Mesothelial cell of epicardium (in vitro differentiated cells): Measurements from ENCODE around the gene HM13. TPM values are rescaled to one million over a fixed set of nuclear protein-coding genes. Genes with fewer than 3 reads are reported as not detected.
"Not testable (repeated sequence)": the region's sequence is repeated elsewhere in the genome, so short reads cannot be mapped to it uniquely, and the experiment has no call there.

Experiments
- DNase-seq, 2 experiments: peaks; one replicate each; pipeline ENCODE4 v3.0.0; 2021; ENCODE audit warnings: low spot score in 2 of 2; ENCODE audit not compliant: unreplicated experiment in 2 of 2
- H3K27ac Mint-ChIP-seq: 2 replicates; pipeline ENCODE4 v1.8.0; 2021; ENCODE audit warnings: mixed read lengths
- H3K27me3 Mint-ChIP-seq: 2 replicates; pipeline ENCODE4 v1.8.0; 2021; ENCODE audit warnings: low read depth, mixed read lengths
- H3K36me3 Mint-ChIP-seq: 2 replicates; pipeline ENCODE4 v1.8.0; 2021; ENCODE audit warnings: mixed read lengths
- H3K4me1 Mint-ChIP-seq: 2 replicates; pipeline ENCODE4 v1.8.0; 2021; ENCODE audit warnings: mixed read lengths
- H3K4me3 Mint-ChIP-seq: 2 replicates; pipeline ENCODE4 v1.8.0; 2021; ENCODE audit warnings: mild to moderate bottlenecking, moderate library complexity, mixed read lengths
- H3K9me3 Mint-ChIP-seq: 2 replicates; pipeline ENCODE4 v1.8.0; 2021; ENCODE audit warnings: mixed read lengths
- total RNA-seq: library from RNA; stranded (reverse); gene quantifications from 3 replicates; pipeline ENCODE4 v1.2.1, GENCODE V29; 2021
- TF ChIP-seq, protein P1 (sequence below): fragments of 200-600 bp; sonication (generic); IDR thresholded peaks from one replicate; pipeline ENCODE4 v1.5.0; 2021; ENCODE audit warnings: antibody characterized with exemption; ENCODE audit not compliant: unreplicated experiment

Gene HM13
- total RNA-seq, 1 donor from 2014 or later, result 140 TPM

DNA sequence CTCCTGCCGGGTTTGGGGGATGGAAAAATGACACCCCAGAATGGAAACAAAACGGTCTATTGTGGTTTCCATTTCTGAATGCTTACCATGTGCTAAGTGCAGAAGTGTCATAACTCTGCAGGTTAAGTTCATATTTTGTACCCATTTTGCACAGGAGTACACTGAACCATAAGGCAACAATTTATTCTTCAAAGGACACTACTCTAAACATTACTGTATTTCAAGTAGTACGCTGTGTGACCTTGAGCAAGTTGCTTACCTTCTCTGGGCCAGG lies 81.1 kb downstream of the HM13 start:
- Mint-ChIP-seq H3K27ac (peak overlapping the region; percentile 94), H3K4me1 (peaks cover 25% of the 10 kb centered on the region), H3K4me3 (no peak overlapping the region)

DNA sequence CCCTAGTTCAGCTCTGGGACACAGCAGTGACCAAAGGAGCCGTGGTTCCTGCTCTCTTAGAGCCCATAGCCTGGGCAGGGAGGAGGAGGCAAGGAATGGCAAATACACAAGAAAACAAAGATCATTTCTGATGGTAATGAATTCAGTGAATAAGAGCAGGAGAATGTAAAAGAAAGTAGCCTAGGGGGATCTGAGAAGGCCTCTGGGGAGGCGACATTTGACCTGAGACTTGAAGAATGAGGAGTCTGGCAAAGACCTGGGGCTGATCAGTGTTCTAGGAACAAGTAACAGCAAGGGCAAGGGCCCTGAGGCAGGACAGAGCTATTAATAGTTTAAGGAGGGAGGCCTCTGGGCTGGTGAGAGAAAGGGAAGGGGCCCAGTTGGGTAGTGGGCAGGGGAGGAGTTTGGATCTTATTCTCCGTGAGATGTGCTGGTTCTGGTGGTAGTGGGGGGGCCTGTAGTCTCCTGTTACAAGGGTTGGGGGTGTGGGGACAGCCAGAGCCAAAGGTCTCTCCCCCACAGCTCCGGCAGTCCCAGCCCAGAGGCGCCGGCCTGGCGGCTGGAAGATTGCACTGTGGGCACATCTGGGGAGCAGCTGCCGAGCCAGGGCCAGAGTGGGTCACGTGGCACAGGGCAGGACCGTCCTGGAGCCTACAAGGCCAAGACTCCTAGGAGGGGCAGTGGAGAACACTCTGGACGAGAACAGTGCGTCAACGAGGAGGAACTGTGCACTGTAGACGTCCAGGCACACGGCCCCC lies 81.6 kb downstream of the HM13 start:
- Mint-ChIP-seq H3K36me3 (no peaks in the 10 kb centered on the region), H3K27me3 (no peaks in the 10 kb centered on the region), H3K9me3 (no peaks in the 10 kb centered on the region), H3K4me1 (peaks cover 25% of the 10 kb centered on the region), H3K4me3 (no peak overlapping the region), H3K27ac (peak overlapping the region; percentile 94)
- peak in 1 of 2 experiments; percentile 55 for DNase-seq
- TF ChIP-seq, protein P1, sequence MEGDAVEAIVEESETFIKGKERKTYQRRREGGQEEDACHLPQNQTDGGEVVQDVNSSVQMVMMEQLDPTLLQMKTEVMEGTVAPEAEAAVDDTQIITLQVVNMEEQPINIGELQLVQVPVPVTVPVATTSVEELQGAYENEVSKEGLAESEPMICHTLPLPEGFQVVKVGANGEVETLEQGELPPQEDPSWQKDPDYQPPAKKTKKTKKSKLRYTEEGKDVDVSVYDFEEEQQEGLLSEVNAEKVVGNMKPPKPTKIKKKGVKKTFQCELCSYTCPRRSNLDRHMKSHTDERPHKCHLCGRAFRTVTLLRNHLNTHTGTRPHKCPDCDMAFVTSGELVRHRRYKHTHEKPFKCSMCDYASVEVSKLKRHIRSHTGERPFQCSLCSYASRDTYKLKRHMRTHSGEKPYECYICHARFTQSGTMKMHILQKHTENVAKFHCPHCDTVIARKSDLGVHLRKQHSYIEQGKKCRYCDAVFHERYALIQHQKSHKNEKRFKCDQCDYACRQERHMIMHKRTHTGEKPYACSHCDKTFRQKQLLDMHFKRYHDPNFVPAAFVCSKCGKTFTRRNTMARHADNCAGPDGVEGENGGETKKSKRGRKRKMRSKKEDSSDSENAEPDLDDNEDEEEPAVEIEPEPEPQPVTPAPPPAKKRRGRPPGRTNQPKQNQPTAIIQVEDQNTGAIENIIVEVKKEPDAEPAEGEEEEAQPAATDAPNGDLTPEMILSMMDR, result no peak

More for the DNA sequence above, 81.1 kb downstream of the HM13 start:
- no peaks in the 10 kb centered on the region for H3K36me3 Mint-ChIP-seq
- no peaks in the 10 kb centered on the region for H3K27me3 Mint-ChIP-seq
- no peaks in the 10 kb centered on the region for H3K9me3 Mint-ChIP-seq
- DNase-seq, result no peak
- TF ChIP-seq, protein P1, result no peak

DNA sequence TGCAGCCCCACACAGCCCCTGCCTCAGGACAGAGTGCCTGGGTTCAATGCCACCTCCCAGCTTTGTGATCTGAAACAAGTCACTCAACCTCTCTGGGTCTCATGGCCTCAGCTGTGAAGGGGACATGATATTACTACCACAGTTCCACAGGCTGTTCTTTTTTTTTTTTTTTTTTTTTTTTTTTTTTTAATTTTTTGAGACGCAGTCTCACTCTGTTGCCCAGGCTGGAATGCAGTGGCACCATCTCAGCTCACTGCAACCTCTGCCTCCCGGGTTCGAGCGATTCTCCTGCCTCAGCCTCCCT lies 82.1 kb downstream of the HM13 start:
- peak overlapping the region; percentile 94 for H3K27ac Mint-ChIP-seq
- H3K27me3 Mint-ChIP-seq, H3K36me3 Mint-ChIP-seq, H3K4me3 Mint-ChIP-seq, H3K9me3 Mint-ChIP-seq, DNase-seq: not testable (repeated sequence)
- peaks cover 25% of the 10 kb centered on the region for H3K4me1 Mint-ChIP-seq

DNA sequence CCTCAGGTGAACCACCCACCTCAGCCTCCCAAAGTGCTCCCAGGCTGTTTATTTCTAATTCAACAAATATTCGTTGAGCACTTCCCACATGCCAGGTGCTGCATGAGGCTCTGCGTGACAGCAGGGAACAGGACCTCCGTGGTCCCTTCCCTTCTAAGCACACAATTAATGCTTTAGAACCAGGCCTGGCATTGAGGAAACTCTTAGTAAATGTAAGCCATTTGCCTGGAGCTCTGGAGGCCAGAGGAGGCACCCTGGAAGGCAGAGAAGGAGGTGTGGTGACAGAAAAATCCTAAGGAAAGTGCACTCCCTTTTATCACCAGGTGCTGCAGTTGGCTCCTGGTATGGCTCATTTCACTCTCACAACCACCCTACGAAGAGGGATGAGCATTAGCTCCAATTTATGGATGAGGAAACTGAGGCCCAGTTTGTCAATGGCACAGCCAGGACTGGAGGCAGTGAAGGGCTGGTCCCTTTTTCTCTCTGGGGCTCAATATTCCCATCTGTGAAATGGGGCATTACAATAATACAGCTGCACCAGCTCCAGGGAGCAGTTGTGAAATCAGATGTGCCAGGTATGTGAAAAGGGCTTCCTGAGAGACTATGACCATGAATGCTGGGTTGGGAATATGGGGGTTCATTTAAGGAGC lies 82.7 kb downstream of the HM13 start:
- H3K9me3 Mint-ChIP-seq, result no peaks in the 10 kb centered on the region
- no peaks in the 10 kb centered on the region for H3K27me3 Mint-ChIP-seq
- no peak for DNase-seq
- H3K4me1 Mint-ChIP-seq, result peaks cover 25% of the 10 kb centered on the region
- H3K27ac Mint-ChIP-seq, result peak overlapping the region; percentile 87
- H3K4me3 Mint-ChIP-seq, result no peak overlapping the region
- TF ChIP-seq, protein P1, result no peak
- no peaks in the 10 kb centered on the region for H3K36me3 Mint-ChIP-seq

DNA sequence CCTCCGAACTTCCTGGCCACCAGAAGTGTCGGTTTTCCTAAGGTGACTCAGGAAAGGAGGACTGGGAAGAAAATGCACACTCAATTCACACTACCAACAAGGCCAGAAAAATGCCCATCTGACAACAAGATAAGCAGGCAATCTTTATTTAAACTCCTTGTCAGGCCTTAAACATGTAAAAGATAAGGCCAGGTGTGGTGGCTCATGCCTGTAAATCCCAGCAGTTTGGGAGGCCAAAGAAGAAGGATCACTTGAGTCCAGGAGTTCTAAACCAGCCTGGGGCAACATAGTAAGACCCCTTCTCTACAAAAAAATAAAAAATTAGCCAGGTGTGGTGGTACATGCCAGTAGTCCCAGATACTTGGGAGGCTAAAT lies 83.2 kb downstream of the HM13 start:
- TF ChIP-seq, protein P1, result no peak
- no peak for DNase-seq
- Mint-ChIP-seq H3K4me3 (no peak overlapping the region), H3K9me3 (no peaks in the 10 kb centered on the region), H3K4me1 (peaks cover 27% of the 10 kb centered on the region), H3K27ac (peak overlapping the region; percentile 87), H3K27me3 (no peaks in the 10 kb centered on the region), H3K36me3 (no peaks in the 10 kb centered on the region)

DNA sequence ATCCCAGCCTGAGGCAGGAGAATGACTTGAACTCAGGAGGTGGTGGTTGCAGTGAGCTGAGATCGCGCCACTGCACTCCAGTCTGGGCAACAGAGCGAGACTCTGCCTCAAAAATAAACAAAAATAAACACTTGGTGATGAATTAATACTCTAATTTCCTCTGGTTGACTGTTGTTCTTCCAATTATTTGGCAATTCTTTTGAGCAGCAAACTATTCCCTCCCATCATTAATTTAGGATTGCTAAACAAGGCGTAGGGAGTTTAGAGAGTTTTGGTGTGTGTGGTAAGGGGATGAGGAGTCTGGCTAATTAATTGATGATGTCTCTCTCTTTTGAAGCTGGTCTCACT lies 88.2 kb downstream of the HM13 start:
- H3K27me3 Mint-ChIP-seq, result no peaks in the 10 kb centered on the region
- no peak for DNase-seq
- peak overlapping the region; percentile 100 for H3K27ac Mint-ChIP-seq
- H3K4me3 Mint-ChIP-seq, result no peak overlapping the region
- no peaks in the 10 kb centered on the region for H3K9me3 Mint-ChIP-seq
- TF ChIP-seq, protein P1, result no peak
- H3K36me3 Mint-ChIP-seq, result peaks cover 13% of the 10 kb centered on the region
- H3K4me1 Mint-ChIP-seq, result peaks cover 25% of the 10 kb centered on the region
